GM21786 (cell line): Measurements from ENCODE around the gene ZNF385C.

Experiments used
- ATAC-seq: cut with Tn5 transposase; IDR thresholded peaks from one replicate; pipeline ENCODE4 v1.9.1; 2021; ENCODE audit not compliant: unreplicated experiment

The ZNF385C gene

DNA sequence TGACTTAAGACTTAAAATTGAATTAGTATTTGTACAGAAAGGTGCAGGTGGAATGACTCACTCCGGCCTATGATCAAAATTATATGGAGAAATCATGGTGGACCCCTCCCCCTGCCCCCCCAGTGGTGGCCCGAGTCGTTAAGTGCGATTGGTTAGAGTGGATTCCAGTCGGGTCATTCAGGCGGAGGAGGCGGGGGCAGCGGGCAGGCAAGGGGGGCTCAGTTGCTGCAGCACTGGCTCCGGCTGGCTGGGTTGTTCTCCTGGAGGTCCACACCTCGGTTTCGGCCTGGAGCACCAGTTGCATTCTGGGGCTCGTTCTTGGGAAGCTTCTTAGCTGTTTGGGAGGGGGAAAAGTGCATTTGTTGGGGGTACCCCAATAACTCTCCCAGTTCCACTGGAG lies 27.3 kb upstream of the ZNF385C start:
- no peak for ATAC-seq

DNA sequence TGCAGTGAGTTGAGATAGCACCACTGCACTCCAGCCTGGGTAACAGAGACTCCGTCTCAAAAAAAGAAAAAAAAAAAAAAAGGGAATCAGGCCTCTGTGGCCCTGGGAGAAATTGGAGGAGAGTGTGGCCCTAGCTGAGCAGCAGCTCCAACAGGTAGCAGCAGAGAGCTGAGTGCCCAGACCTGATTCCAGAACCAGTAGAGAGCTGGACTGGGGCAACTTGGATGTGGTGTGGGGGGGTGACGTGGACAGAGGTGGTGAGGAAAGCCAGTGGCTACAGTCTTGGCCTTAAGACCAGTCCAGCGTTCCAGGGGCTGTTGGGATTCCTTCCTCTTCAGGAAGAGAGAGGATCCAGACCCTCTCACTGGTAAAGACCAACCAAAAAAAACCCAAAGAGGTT lies 26.0 kb upstream of the ZNF385C start:
- no peak for ATAC-seq

DNA sequence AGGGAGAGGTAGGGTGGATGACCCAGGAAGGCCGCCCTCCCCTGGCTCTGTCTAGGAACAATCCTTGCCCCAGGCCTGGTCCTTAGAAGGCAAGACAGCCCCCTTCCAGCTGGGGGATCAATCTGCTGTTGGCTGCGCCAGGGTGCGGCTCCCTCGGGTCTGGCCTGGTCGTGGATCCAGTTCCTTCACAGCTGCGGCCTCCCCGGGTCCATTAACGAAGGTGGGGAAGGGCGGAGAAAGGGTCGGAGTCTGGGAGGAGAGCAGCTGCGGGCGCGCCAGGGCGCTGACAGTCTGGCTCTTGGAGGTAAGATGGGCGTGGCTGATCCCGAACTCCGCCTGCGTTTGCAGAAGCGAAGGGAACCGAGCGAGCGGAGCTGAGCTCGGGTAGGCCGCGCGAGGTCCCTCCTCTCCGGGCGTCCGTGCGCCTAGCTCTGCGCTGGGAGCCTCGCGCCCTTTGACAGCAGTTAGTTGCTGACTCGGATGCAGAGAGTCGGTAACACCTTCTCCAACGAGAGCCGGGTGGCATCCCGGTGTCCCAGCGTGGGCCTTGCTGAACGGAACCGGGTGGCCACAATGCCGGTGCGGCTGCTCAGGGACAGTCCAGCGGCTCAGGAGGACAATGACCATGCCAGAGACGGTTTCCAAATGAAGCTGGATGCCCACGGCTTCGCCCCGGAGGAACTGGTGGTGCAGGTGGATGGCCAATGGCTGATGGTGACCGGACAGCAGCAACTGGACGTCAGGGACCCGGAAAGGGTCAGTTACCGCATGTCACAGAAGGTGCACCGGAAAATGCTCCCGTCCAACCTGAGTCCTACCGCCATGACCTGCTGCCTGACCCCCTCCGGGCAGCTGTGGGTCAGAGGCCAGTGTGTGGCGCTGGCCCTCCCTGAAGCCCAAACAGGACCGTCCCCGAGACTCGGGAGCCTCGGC lies 24.4 kb upstream of the ZNF385C start, which contains the start of gene HSPB9:
HSPB9 (plus strand) TSS at position 434 of the 933 bp plus-strand sequence; CDS start at position 481, 47 bp downstream.
- no peak for ATAC-seq

DNA sequence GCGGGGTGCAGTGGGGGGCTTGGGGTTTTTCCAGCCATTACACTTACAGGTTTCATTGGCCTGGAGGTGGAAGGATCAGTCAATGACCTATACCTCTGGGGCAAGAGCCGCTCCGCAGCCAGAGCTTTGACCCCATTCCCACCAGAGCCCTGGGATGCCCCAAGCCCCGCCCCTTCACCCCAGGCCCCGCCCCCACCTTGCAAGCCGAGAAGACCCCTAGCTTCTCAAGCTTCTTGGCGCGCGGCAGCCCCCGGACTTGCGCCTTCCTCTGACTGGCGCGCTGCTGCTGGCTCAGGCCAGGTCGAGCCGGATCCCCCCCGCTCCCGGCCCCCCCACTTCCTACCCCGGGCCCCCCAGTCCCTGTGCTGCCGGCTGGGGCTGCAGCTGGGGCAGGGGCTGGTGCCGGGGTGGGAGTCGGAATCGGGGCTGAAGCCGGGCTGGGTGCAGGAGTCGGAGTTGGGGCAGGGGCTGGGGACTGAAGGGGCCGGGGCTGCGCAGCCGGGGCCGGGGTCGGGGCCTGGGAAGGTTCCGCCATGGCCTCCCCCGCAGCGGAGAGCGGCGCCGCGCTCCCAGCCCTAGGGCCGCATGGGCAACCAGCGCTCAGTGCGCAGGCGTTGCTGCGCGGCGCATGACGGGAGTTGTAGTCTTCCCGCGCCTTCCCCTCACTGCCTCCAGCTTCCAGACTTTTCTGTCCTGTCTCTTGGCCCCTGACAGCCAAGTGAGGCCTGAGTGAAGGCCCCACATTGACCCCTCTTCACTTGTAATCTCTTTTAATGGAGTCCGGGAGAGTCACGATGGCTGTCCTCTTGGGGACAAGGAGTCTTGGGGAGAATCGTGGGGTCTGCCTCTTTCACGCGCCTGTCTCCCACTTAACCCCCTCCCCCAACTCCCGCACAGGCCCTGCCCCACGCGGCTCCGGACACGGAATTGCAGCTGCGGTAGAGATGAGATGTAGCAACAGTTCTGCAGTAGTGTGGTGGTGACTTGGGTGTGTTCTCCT lies 22.8 kb upstream of the ZNF385C start, which contains the start of gene KAT2A:
KAT2A (minus strand) TSS at position 598 of the 1,000 bp plus-strand sequence; CDS start at position 535, 63 bp downstream.
- ATAC-seq, result peak; percentile 64

DNA sequence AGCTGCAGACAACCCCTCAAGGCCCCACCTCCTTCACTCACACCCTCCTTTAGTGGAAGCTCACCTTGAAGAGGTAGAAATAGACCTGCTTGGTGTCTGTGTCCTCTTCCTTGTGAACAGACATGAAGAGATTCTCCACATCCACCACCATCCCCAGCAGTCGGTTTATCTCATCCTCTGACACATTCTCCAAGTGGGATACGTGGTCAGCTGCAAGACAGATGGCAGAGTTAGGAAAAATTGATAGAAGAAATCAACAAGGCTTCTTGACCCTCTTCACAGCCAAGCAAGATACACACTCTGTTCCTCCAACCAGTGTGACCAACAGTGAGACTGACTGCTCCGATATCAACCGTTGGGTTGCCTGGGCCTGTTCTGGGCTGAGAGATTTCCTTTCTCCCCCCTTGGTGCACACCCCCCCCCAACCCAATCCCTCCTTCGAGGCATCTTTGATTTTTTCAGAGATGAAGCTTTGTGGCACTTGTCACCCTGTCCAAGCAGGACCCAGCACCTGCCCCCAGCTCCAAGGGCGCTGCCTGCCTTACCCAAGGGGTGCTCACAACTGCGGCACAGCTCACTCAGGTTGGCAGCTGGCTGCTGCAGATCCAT lies 22.0 kb upstream of the ZNF385C start:
- no peak for ATAC-seq

DNA sequence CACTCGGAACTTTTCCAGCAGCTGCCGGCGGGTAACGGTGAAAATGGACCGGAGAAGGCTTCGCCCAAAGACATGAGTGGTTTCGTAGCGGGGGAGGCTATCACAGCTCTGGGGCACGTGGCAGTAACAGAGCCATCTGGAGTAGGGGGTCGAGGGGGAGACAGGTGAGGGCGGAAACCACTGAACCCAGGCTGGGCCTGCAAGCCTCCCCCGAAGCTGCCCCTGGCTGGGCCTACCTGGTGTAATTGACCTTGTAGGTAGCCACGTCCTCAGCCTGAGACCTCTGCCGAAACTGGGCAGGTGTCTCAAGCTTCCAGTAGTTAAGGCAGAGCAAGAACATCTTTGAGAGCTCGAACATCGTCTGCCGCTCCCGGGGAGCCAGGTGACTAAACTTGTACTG lies 21.0 kb upstream of the ZNF385C start:
- no peak for ATAC-seq

DNA sequence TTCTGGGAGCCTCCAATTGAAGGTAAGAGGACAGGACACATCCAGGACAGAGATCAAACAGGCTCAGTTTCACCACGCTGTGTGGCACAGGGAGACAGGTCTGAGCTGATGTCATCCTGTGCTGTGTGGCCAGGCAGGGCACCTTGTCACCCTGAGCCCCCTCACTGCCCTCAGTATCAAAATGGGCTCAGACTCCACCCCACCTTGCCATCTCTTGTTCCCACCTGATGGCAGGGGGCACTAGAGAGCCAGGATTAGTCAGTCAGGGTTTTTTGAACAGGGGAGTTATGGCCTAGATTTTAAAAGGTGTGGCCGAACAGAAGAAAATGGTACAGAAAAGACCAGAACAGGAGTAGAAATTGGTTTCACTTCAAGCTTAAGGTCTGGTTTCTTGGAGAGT lies 20.3 kb upstream of the ZNF385C start:
- ATAC-seq, result no peak

DNA sequence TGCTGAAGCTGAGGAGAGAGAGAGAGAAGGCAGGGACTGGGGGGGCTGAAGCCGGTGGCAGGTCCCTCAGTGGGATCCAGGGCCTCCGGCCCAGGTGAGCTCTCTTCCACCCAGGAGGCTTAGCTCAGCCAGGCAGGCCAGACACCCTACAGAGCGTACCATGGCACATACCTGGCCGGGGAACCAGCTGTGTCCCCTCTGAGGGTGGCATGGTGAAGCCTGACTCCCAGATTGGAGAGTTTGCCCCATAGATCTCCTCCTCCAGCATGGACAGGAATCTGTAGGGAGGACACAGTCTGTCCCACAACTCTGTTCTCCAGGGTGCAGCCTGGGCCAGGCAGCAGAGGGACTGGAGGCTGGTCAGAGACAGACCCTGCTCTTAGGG lies 19.8 kb upstream of the ZNF385C start:
- no peak for ATAC-seq

DNA sequence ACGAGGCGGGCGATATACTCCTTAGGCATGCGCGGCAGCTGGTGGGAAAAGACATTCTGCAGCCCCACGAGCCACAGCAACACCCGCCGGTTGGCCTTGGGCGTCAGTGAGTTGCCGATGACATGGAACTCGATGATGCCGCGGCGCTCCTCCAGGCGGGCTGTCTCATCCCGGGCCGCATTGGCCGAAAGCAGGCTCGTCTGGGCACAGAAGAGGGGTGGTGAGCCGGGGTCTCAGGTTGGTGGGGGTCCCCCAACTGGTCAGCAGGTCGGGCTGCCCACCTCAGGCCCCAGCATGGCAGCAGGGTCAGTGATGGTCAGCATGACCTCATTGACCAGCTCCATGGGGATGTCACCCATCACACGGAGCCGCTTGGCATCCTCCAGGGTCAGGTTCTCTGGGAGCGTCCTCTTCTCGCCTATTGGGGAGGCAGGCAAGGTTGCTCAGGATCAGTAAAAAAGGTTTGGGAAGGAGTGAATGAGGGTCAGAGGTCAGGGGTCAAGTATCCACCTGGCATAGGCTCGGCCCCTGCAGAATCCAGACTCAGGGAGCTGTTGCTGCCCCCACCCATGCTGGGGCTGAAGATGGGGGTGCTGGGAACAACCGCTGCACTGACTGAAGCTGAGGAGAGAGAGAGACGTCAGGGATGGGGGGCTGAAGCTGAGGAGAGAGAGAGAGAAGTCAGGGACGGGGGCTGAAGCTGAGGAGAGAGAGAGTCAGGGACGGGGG lies 19.3 kb upstream of the ZNF385C start:
- ATAC-seq, result no peak

DNA sequence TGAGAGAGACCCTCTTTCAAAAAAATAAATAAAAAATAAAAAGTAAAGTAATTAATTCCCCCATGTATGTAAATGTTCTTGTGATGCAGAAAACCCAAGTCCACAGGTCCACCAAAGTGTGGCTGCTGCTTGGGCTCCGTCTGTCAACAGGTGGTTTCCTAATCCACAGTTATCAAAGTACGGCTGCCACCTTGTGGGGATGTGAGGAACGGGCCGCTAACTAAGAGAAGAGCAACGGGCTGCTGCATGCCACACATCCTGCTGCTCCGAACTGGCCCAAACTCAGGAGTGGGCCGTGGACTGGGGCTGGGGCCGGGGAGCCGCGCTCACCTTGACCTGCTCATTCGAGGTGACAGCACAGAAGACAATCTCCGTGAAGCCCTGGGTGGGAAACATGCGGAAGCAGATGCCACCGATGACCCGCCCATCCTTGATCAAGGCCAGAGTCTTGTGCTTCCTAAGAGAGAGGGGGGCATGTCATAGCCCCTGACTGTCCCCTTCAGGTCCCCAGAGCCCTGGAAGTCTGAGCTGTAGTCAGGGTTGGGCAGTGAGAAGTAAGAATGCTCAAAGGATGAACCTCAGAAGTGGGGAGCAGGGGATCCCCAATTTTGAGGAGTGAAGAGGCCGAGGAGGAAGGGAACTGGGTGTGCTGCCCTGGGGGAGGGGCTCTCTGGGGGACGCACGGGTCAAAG lies 18.6 kb upstream of the ZNF385C start:
- ATAC-seq, result no peak

DNA sequence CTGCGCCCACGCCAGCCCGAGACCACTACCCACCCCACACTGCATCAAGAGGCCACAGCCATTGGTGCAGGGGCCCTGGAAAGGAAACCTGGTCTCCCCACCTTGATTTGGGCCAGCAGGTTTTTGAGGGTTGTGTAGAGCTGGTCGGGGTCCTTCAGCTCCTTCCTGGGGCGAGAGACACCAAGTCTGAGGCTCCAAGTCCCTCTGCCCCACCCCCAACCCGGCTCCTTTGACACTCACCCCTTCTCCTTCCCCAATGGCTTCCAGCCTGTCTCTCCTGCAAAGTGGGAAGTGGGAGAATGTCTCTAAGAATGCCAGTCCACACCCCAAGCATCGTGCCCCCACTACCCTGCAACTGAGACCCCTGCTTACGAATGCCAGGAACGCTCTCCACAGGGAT lies 15.8 kb upstream of the ZNF385C start:
- no peak for ATAC-seq

DNA sequence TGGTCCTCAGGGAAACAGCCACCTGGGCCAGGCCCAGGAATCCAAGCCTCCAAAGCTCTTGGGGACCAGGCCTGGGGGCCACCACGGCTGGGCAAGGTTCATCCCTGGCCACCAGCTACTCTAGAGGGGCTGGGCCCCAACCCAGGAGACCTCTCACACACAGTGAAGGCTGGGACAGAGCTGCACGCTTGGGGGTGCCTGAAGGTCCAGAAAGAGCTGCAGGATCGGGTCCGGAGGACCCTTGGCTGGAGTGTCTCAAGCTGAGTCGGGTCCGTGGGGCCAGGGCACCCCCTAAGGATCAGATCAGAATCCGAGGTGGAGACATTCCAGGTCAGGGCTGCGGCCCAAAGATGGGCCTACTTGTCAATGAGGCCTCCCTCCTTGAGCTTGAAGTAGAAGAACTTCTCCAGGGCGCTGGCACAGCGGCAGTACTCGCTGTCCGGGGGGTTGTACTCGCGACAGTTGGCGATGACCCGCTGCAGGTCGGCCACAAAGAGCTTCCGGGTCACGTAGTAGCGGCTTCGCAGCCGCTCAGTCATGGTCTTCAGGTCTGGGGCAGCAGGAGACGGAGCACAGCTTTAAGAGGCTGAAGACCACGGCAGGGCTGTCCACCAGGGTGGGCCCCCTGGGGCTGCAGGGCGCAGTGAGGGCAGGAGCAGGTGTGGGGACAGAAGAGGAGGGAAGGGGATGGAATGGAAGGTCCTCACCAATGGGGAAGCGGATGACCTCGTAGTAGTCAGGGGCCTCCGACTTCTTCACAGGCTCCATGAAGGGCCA lies 15.2 kb upstream of the ZNF385C start:
- no peak for ATAC-seq

DNA sequence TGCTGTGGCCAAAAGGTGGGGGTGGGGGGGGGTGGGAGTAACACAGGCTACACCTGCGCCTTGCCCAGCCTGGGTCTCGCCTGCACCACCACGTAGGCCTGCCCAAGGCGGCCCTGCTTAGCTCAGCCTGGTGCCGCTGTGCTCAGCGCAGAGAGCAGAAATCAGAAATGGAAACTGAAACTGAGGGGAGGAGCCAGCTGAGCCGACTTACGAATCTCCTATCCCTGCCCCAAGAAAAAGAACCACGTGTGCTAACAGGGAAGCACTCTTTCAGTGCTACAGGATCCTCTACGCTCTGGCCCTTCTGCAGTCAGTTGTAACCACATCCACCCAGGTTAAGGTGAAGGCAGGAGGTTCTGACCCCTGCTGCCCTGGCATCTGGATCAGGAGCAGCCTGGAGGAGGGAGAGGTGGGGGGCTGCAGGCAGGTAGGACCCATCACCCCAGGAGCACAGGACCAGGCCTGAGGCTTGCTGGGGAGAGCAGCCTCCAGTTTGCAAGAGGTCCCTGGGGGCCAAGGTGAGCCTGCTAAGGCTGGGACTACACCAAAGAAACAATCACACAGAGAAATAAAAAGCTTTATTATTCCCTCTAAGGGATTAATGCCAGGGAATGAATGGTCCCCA lies 14.4 kb upstream of the ZNF385C start, which contains the start of gene DHX58:
DHX58 (minus strand) TSS at position 163 of the 625 bp plus-strand sequence. CDS start 822 bp downstream, outside the sequence.
- peak; percentile 56 for ATAC-seq

DNA sequence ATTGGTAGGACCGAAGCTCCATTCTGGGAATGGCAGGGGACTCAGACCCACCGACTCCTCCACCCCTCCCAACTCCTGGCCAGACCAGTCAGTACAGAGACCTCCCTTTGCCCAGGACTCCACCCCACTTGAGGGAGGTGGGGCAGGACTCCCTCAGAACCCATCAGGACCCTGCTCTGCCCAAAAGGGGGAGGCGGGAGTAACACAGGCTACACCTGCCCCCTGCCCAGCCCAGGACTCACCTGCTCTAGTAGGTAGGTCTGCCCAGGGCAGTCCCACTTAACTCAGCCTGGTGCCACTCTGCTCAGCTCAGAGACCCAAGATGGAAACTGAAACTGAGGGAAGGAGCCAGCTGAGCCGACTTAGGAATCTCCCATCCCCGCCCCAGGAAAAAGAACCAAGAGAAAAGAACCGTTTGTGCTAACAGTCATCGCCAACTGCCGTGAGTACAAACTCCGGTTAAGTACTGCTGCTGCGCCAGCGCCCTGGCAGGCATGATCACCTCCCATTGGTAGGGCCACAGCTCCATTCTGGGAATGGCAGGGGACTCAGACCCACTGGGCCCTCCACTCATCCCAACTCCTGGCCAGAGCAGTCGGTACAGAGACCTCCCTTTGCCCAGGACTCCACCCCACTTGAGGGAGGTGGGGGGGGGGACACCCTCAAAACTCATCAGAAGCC lies 13.7 kb upstream of the ZNF385C start:
- ATAC-seq, result no peak

DNA sequence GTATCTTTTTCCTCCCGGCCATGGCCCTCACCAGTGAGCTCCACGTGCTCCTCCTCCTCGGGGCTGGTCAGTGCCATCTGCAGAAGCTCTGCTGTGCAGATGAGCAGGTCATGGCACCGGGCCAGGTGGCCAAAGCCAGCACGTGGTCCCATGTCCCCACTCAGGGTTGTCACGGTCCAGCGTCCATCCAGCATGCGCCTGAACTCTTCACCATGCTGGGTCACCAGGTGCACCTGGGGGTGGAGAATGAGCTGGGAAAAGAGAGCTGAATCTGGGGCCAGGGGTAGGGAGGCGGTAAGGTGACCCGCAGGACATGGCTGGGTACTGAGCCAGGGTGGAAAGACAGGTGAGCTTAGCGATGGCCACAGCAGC lies 13.0 kb upstream of the ZNF385C start:
- no peak for ATAC-seq

DNA sequence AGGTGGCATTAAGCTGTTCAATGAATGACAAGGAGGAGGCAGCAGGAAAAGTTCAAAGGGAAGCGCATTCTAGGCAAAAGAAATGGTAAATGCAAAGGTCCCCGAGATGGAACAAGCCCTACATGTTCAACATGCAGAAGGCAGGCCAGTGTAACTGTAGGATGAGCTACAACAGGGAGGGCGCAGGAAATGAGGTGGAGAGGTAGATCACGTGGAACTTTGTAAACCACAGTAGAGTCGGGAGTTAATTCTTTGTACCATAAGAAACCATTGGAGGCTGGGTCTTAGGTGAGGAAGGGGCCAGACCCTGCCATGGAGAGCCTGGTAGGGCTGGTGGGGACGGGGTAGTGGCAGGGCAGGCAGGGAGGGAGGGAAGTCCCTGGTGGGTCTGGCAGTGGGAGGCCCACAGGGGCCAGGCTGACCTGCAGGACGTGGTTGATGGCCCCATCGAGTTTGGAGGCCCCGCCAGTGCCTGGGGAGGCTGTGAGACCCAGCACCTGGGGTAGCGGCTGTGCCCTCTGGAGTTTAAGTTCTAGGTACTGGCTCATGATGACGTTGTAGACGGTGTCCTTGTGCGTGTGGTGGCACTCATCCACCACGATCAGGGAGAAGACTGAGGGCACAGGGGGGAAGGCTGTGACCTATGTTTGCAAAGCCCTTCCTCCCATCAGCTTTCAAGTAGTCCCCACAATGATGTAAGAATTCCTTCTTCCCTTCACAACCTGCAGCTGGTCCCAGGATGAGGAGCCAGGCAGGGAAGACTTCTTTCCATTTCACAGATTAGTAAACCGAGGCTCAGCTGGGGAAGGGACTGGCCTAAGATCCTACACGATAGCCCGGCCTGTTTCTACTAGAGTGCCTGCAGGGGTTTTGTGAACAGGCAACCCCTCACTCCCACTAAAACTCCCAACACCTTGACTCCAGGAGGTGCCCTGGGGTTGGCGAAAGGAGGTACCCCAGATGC lies 12.3 kb upstream of the ZNF385C start:
- ATAC-seq, result no peak

DNA sequence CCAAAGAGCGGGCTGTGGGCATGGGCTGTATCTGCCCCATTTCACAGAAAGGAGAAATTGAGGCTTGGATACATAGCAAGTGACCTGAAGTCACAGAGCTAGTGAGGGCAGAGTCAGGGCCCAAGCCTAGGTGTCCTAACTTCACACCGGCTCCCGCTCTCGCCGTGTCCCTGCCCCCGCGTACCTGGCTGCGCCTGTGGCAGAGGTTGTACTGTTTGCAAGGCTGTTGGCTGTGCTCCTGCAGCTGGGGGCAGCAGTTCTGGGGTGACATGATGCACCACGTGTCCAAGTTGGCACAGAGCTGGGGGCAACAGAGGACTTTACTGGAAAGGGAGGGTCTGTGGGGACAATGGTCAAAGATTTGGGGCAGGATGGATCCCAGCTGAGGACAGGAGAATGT lies 10.8 kb upstream of the ZNF385C start:
- ATAC-seq, result no peak
